ENCODE results near the gene TNFRSF11A. TPM values are rescaled to one million over a fixed set of nuclear protein-coding genes. Genes with fewer than 3 reads are reported as not detected.

Gene TNFRSF11A
- total RNA-seq, 2 donors from 2014 or later = 13.7 to 35.6 TPM

DNA sequence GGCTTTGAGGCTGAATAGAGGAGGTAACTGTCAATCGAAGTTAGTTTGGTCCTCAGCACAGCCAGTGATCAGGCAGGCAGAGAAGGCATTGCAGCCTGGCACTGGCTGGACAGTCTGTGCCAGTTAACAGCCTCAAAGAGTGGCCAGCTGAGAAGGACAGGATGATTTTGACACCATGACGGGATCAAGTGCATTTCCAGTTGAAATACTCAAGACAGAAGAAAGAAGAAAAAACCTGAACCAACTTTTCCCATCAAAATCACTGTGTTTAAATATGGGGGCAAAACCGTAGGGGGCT, 101.0 kb downstream of the TNFRSF11A start:
- Histone ChIP-seq H3K9me3 (ENCODE audit: control insufficient read depth, low read length) (peaks cover 9% of the 10 kb centered on the region), H3K4me1 (ENCODE audit: control insufficient read depth, insufficient read depth, low read length) (no peaks in the 10 kb centered on the region), H3K36me3 (ENCODE audit: control insufficient read depth, insufficient read depth, low read length) (no peaks in the 10 kb centered on the region), H3K27me3 (ENCODE audit: control insufficient read depth, insufficient read depth, low read length, poor library complexity, severe bottlenecking) (no peaks in the 10 kb centered on the region), H3K4me3 (ENCODE audit: low read length) (no peak overlapping the region), H3K27ac (ENCODE audit: low read depth, low read length) (no peak overlapping the region), H3K9ac (ENCODE audit: extremely low read depth, low read length, poor library complexity, severe bottlenecking) (no peak overlapping the region)
- WGBS, 2 experiments (ENCODE audit: insufficient coverage in 1 of 2, insufficient read length in 1 of 2) = 69 to 77% methylated on average over 3 of the region's 3 CpGs
- H3K36me3 Mint-ChIP-seq (ENCODE audit: low read depth) = no peaks in the 10 kb centered on the region
- H3K27me3 Mint-ChIP-seq (ENCODE audit: insufficient read depth) = peaks cover 7% of the 10 kb centered on the region
- H3K4me1 Mint-ChIP-seq = peaks cover 12% of the 10 kb centered on the region
- no peak for DNase-seq
- no peak overlapping the region for H3K4me3 Mint-ChIP-seq
- peaks cover 5% of the 10 kb centered on the region for H3K9me3 Mint-ChIP-seq
- TF ChIP-seq, protein P1, sequence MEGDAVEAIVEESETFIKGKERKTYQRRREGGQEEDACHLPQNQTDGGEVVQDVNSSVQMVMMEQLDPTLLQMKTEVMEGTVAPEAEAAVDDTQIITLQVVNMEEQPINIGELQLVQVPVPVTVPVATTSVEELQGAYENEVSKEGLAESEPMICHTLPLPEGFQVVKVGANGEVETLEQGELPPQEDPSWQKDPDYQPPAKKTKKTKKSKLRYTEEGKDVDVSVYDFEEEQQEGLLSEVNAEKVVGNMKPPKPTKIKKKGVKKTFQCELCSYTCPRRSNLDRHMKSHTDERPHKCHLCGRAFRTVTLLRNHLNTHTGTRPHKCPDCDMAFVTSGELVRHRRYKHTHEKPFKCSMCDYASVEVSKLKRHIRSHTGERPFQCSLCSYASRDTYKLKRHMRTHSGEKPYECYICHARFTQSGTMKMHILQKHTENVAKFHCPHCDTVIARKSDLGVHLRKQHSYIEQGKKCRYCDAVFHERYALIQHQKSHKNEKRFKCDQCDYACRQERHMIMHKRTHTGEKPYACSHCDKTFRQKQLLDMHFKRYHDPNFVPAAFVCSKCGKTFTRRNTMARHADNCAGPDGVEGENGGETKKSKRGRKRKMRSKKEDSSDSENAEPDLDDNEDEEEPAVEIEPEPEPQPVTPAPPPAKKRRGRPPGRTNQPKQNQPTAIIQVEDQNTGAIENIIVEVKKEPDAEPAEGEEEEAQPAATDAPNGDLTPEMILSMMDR (conservative IDR thresholded peaks at IDR 0.05) = no peak
- H3K27ac Mint-ChIP-seq = no peak overlapping the region

GRCh38 chr18:62432176-62432575, 107.1 kb downstream of the TNFRSF11A start:
- no peaks in the 10 kb centered on the region for H3K27me3 Mint-ChIP-seq (ENCODE audit: insufficient read depth)
- 87 to 92% methylated on average over 3 to 4 of the region's 4 CpGs for WGBS, 2 experiments (ENCODE audit: insufficient coverage in 1 of 2, insufficient read length in 1 of 2)
- H3K4me1 ChIP-seq (ENCODE audit: control insufficient read depth, insufficient read depth, low read length) = no peaks in the 10 kb centered on the region

DNA sequence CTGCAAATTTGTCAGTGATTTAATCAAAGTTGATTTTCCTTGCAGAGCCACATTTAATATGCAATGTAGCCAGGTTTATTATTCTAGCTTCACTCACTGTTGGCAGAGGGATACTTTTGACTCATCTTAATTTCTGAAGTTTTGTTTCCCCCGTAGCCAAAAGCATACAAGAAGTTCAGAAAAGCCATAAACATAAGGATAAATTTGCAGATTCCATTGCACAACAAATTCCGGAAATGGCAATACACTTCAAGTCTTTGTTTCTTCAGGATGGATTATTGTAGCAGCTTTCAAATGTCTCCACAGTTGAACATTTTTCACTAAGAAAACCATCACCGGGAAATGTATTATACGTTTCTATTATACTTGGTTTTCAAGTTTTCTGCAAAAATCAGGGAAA, 109.7 kb downstream of the TNFRSF11A start:
- Mint-ChIP-seq H3K4me1 (peaks cover 10% of the 10 kb centered on the region), H3K27me3 (ENCODE audit: insufficient read depth) (no peaks in the 10 kb centered on the region), H3K36me3 (ENCODE audit: low read depth) (no peaks in the 10 kb centered on the region), H3K27ac (no peak overlapping the region), H3K9me3 (peaks cover 2% of the 10 kb centered on the region), H3K4me3 (no peak overlapping the region)
- DNase-seq = no peak
- 94 to 95% methylated on average over 3 to 4 of the region's 4 CpGs for WGBS, 2 experiments (ENCODE audit: insufficient coverage in 1 of 2, insufficient read length in 1 of 2)
- no peaks in the 10 kb centered on the region for H3K36me3 ChIP-seq (ENCODE audit: control insufficient read depth, insufficient read depth, low read length)
- H3K4me3 ChIP-seq (ENCODE audit: low read length) = no peak overlapping the region
- H3K4me1 ChIP-seq (ENCODE audit: control insufficient read depth, insufficient read depth, low read length) = no peaks in the 10 kb centered on the region
- no peak overlapping the region for H3K9ac ChIP-seq (ENCODE audit: extremely low read depth, low read length, poor library complexity, severe bottlenecking)
- TF ChIP-seq, protein P1 (conservative IDR thresholded peaks at IDR 0.05) = no peak
- no peaks in the 10 kb centered on the region for H3K27me3 ChIP-seq (ENCODE audit: control insufficient read depth, insufficient read depth, low read length, poor library complexity, severe bottlenecking)
- peaks cover 2% of the 10 kb centered on the region for H3K9me3 ChIP-seq (ENCODE audit: control insufficient read depth, low read length)
- no peak overlapping the region for H3K27ac ChIP-seq (ENCODE audit: low read depth, low read length)

More at GRCh38 chr18:62432176-62432575, 107.1 kb downstream of the TNFRSF11A start:
- H3K27ac ChIP-seq (ENCODE audit: low read depth, low read length) = no peak overlapping the region
- no peak for DNase-seq
- peaks cover 9% of the 10 kb centered on the region for H3K9me3 ChIP-seq (ENCODE audit: control insufficient read depth, low read length)
- Mint-ChIP-seq H3K4me1 (no peaks in the 10 kb centered on the region), H3K36me3 (ENCODE audit: low read depth) (no peaks in the 10 kb centered on the region), H3K27ac (no peak overlapping the region), H3K9me3 (peaks cover 5% of the 10 kb centered on the region), H3K4me3 (no peak overlapping the region)
- no peaks in the 10 kb centered on the region for H3K36me3 ChIP-seq (ENCODE audit: control insufficient read depth, insufficient read depth, low read length)
- no peak overlapping the region for H3K9ac ChIP-seq (ENCODE audit: extremely low read depth, low read length, poor library complexity, severe bottlenecking)
- TF ChIP-seq, protein P1 (conservative IDR thresholded peaks at IDR 0.05) = no peak
- no peaks in the 10 kb centered on the region for H3K27me3 ChIP-seq (ENCODE audit: control insufficient read depth, insufficient read depth, low read length, poor library complexity, severe bottlenecking)
- H3K4me3 ChIP-seq (ENCODE audit: low read length) = no peak overlapping the region

Measured in endodermal cell (in vitro differentiated cells).